ENCODE measurements around the gene KRTAP4-5.
"Not testable (repeated sequence)": the region's sequence is repeated elsewhere in the genome, so short reads cannot be mapped to it uniquely, and the experiment has no call there.

KRTAP4-5 gene

DNA sequence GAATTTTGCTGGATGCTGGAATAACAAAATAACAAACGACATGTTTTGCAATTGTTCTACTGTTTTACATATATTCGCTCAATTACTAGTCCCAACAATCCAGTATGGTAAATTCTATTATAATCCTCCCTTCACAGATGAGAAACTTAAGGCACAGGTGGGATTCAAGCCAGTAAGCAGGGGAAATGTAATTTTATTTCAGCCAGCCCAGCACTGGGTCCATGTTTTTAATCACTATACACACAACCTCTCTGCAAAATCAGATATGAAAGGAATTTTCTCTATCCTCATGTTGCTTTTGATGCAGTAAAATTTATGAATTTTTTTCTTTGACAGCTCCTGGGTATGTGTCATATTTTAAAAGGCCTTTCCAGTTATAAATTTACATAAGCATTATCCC is 4.4 kb downstream of the KRTAP4-5 start:
- no peak for DNase-seq

DNA sequence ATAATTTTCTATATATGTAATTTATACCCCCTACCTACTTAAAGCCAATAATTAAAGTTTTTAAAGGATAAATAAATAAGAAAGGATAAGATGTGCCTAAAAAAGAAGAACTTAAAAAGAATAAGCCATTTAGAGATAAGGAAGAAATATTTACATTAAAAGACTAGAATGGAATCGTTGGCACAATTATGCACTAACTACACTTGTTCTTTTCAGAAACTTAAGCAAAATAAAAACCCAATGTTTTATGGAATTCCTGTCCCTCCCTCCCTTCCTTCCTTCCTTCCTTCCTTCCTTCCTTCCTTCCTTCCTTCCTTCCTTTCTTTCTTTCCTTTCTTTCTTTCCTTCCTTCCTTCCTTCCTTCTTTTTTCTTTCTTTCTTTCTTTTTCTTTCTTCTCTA is 4.8 kb downstream of the KRTAP4-5 start:
- no peak for DNase-seq

DNA sequence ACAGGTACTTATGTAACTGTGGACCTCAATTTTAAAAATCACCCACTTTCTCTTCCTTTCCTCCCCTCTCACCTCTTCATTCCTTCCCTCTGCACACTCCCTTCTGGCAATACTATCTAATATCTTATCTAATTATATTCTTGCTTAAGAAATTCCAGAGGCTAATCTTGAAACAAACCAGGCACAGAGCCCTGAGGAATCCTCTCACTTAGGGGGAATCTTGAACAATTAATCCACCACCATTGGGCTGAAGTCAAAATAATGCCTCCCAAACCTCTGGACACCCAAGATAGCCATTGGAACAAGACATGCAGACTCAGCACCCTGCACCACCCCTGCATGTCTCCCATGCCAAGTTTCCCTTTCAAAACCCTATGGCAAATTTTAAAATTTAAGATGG is 8.3 kb downstream of the KRTAP4-5 start:
- no peak for DNase-seq

DNA sequence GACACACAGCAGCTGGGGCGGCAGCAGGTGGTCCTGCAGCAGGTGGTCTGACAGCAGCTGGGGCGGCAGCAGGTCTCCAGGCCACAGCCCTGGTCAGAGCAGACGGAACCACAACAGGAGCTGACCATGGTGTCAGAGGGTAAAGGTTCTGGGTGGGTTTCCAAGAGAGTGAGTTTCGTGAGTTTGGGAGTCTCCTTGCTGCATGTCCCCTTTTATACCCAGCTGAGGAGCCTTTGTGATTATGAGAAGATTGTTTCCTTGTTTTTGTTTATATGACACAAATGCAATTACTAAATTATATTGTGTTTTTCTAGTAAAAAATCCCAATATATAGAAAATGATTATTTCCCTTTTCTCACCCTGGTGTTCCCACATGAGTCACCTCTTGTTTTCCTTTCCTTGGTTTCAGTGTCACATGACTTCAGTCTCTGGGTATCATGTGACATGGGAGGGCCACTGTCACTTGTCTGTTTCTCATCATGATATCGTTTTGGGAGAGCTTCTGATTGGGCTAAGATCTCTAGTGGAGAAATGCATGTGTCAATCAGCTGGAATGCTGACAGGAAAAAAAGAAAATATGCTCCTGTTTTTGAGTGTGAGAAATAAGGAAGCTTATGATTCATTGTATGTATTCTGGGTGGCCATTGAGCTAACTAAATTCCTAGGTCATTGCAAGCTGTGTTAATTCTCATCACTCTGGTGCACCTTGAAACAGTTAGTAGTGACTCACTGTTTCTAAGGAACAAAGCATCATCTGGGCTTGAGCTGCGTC is 9.1 kb downstream of the KRTAP4-5 start, which contains the start of gene KRTAP4-6:
TSS of gene KRTAP4-6 (minus strand) at position 185 of the 772 bp plus-strand sequence. CDS start at position 128, 57 bp downstream.
- peak; percentile 96 for DNase-seq

GRCh38 chr17:41139865-41140264 is 9.8 kb downstream of the KRTAP4-5 start:
- not testable (repeated sequence) for DNase-seq

GRCh38 chr17:41133880-41134735 is 15.5 kb downstream of the KRTAP4-5 start:
- DNase-seq = peak; percentile 30

DNA sequence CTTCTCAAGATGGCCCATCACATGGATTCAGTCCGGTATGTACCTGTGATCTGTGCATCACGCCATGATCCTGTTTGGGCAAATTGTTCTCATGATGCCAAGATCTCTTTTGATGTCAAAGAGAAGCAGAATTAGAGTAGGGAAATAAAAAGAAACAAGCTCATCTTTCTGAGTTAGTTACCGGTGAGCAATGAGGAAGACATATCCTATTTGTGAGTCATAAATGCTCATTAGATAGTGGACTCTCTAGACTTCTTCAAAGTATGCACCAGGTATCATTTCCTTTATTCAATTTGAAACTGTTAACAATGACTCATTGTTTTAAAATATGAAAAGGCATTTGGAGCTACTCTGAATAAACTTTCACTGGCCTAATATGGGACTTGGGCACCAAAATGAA is 17.6 kb downstream of the KRTAP4-5 start:
- DNase-seq = peak; percentile 54

- DNase-seq = no peak
Observed at GRCh38 chr17:41127371-41127770, 22.3 kb downstream of the KRTAP4-5 start.

GRCh38 chr17:41126412-41126811 is 23.2 kb downstream of the KRTAP4-5 start:
- no peak for DNase-seq

- no peak for DNase-seq
Observed at GRCh38 chr17:41125064-41125463, 24.6 kb downstream of the KRTAP4-5 start.

DNA sequence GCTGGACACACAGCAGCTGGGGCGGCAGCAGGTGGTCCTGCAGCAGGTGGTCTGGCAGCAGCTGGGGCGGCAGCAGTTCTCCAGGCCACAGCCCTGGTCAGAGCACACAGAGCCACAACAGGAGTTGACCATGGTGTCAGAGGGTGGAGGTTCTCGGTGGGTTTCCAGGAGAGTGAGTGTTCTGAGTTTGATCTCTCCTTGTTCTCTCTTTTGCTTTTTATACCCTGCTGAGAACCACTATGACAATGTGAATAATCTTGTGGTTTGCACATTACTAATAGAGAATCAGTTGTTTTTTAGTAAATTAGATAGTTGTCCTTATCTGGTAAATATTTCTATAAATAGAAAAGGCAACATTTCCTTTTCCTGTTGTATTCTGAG is 25.6 kb downstream of the KRTAP4-5 start, which contains the start of gene KRTAP4-12:
TSS of gene KRTAP4-12 (minus strand) at position 192 of the 381 bp plus-strand sequence. CDS start at position 132, 60 bp downstream.
- DNase-seq = not testable (repeated sequence)

DNA sequence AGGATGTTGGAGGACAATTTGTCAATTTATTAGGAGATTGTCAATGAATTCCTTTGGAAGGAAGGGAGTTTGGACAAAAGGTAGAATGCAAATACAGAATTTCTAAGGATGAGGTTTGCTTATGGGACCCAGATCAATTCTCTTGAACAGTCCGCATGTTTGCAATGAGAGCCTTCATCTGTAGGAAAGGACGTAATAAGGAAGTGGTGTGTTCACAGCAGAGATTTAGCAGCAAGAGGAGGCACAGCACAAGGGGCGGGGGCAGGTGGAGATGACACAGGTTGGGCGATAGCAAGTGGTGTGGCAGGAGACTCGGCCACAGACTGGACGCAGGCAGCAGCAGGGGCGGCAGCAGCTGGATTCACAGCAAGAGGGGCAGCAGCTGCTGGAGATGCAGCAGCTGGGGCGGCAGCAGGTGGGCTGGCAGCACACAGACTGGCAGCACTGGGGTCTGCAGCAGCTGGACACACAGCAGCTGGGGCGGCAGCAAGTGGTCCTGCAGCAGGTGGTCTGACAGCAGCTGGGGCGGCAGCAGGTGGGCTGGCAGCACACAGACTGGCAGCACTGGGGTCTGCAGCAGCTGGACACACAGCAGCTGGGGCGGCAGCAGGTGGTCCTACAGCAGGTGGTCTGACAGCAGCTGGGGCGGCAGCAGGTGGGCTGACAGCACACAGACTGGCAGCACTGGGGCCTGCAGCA is 26.2 kb downstream of the KRTAP4-5 start:
- not testable (repeated sequence) for DNase-seq

DNA sequence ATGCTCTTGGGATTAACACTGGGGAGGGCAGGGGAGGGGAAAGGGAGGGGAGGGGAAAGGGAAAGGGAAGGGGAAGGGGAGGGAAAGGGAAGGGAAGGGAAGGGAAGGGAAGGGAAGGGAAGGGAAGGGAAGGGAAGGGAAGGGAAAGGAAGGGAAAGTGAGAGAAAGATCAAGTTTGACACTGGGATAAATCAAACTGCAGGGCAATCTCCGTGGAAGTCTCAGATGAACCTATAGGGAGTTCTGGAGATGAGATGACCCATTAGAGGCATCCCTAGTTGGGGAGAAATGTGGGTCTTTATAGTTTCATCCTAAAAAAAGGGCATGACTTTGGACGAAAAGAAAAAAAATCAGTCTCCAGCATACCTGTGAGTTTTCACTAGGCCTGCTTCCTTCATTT is 27.9 kb downstream of the KRTAP4-5 start:
- DNase-seq = no peak

DNA sequence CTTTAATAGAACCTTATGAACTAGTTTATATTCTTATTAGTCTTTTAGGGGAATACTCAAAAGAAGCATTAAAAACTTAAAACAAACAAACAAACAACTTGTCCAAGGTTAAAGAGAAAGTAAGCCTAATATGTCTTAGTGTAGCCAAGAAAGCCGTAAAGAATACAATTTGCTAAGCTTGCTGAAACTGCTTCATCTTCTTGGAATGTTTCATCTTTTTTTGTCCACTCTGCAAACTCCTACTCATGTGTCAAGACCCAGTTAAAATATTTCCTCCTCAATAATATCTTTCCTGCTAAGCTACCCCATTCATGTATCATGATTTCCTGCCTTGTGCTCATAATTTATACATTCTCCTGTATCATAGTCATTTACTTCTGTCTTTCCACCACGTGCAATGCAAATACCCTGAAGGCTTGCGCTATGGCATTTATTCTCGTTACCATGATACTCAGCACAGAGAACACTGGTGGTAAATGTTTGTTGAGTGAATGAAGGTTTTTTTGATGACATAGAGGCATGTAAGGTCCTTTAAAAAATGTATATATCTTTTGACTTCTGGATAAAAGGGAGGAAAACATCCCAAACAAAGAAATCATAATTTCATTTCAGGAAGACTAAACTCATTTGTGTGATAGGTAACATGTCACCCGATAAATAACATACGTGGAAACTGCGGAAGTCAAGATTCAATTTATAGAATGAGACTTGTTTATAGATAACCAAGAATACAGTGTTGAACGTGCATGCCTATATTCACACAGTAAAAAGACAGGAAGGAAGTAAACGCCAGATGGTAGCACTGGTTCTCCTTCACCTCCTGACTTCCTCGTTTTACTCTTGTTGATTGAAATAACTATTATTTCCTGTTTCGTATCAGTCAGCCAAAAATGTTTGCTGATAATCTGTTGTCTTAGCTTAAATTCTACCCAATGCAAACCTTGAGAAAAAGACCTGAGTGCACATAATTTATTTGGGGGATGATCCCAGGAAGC is 29.6 kb downstream of the KRTAP4-5 start:
- DNase-seq = peak; percentile 54

DNA sequence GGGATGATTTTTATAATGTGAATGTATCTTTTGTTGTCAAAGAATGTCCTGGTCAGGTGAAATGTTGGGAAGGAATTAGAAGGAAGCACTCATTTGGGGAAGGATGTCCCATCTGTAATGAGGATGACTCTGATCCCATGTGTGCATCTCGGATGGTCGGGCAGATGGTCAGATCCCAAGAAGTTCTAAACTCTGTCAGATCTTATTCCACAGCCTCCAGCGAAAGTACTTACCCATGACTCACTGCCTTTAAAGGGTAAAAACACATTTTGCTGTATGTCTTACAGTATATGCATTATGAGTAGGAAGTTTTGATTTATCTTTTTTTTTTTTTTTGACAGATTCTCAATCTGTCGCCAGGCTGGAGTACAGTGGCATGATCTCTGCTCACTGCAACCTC is 30.9 kb downstream of the KRTAP4-5 start:
- peak; percentile 52 for DNase-seq

- not testable (repeated sequence) for DNase-seq
Observed at GRCh38 chr17:41117846-41118386, 31.7 kb downstream of the KRTAP4-5 start, which contains the start of gene KRTAP4-11. Gene KRTAP4-11 (minus strand): TSS chr17:41118373. CDS start chr17:41118315, 58 bp downstream.

- DNase-seq = peak; percentile 59
Observed at GRCh38 chr17:41116297-41116696, 33.3 kb downstream of the KRTAP4-5 start.

- DNase-seq = no peak
Observed at GRCh38 chr17:41111151-41111885, 38.3 kb downstream of the KRTAP4-5 start.

GRCh38 chr17:41108728-41109386 is 40.8 kb downstream of the KRTAP4-5 start:
- not testable (repeated sequence) for DNase-seq

GRCh38 chr17:41107941-41108450 is 41.6 kb downstream of the KRTAP4-5 start:
- no peak for DNase-seq
